ENCODE measurements around the gene LRRC40. TPM values are rescaled to one million over a fixed set of nuclear protein-coding genes. Genes with fewer than 3 reads are reported as not detected.
"Not testable (repeated sequence)": the region's sequence is repeated elsewhere in the genome, so short reads cannot be mapped to it uniquely, and the experiment has no call there.

Gene LRRC40
- total RNA-seq, 4 donors from 2014 or later, result 11.5 to 15.4 (median 14.6) TPM

DNA sequence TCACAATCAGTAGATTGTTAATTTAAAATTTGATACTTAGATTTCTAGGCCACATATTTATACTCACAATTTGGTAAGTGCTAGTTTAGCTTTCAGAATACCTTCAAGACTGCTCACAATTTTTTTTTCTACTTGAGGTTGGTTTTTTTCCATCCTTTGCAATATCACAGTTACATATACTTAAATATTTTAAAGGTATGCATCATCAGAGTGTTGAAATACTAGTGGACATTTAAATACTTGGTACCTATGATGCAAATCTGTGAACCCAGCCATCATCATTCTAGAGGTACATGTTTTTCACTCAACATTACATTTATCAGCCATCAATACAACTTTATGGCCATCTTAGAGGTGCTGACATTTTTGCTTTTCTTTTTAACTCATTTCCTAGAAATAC lies 6.2 kb upstream of the LRRC40 start:
- H3K27me3 ChIP-seq, result no peaks in the 10 kb centered on the region
- no peaks in the 10 kb centered on the region for H3K9me3 ChIP-seq
- TF ChIP-seq POLR2A (IDR thresholded peaks at IDR 0.05; ENCODE audit: low read depth), result no peak
- TF ChIP-seq EP300 (IDR thresholded peaks at IDR 0.05), result no peak
- TF ChIP-seq POLR2AphosphoS5 (IDR thresholded peaks at IDR 0.05), result no peak
- no peak for TF ChIP-seq CTCF (IDR thresholded peaks at IDR 0.05)
- no peak overlapping the region for H3K27ac ChIP-seq (replicated peaks in 1 of 4)
- intact Hi-C loops (cut with DNase I), result no loop called here
- peaks cover 32 to 71% (median 70%) of the 10 kb centered on the region in 4 donors for H3K4me1 ChIP-seq
- no peak overlapping the region for H3K4me3 ChIP-seq
- DNase-seq (ENCODE audit: extremely low spot score), result no peak
- peaks cover 0 to 30% (median 17%) of the 10 kb centered on the region in 4 donors for H3K36me3 ChIP-seq

DNA sequence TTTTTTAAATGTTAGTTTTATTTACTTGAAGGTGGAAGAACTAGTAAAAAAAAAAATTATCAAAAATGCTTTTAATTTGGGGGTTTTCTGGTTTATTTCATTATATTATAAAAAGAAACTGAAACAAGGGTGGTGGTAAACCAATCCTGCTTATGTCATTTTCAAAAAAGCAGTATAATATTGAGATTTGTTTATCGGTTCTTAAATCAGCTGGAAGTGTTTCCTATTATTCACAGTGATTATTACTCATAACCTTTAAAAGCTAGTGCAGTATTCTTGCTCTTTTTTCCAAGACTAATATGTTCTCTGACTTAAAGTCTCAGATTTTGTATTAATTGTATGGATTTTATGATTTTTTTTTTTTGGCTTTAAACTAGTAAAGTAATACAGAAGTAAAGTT lies 5.4 kb upstream of the LRRC40 start:
- Histone ChIP-seq H3K9me3 (no peaks in the 10 kb centered on the region), H3K4me1 (peaks cover 36 to 76% (median 75%) of the 10 kb centered on the region in 4 donors), H3K27me3 (no peaks in the 10 kb centered on the region), H3K36me3 (peaks cover 0 to 23% (median 17%) of the 10 kb centered on the region in 4 donors), H3K27ac (replicated peaks in 1 of 4) (no peak overlapping the region), H3K4me3 (no peak overlapping the region)
- intact Hi-C loops (cut with DNase I), result no loop called here
- no peak for TF ChIP-seq POLR2A (IDR thresholded peaks at IDR 0.05; ENCODE audit: low read depth)
- TF ChIP-seq CTCF (IDR thresholded peaks at IDR 0.05), result no peak
- no peak for TF ChIP-seq POLR2AphosphoS5 (IDR thresholded peaks at IDR 0.05)
- no peak for TF ChIP-seq EP300 (IDR thresholded peaks at IDR 0.05)
- DNase-seq (ENCODE audit: extremely low spot score), result no peak
- WGBS, result 79% methylated on average over 1 of the region's 1 CpG

- no peak overlapping the region for H3K4me3 ChIP-seq
- H3K36me3 ChIP-seq, result peaks cover 0 to 19% (median 10%) of the 10 kb centered on the region in 4 donors
- intact Hi-C loops (cut with DNase I), result no loop called here
- no peak overlapping the region for H3K27ac ChIP-seq (replicated peaks in 1 of 4)
- no peak for DNase-seq (ENCODE audit: extremely low spot score)
- TF ChIP-seq EP300 (IDR thresholded peaks at IDR 0.05), result no peak
- no peak for TF ChIP-seq POLR2AphosphoS5 (IDR thresholded peaks at IDR 0.05)
- no peak for TF ChIP-seq POLR2A (IDR thresholded peaks at IDR 0.05; ENCODE audit: low read depth)
- TF ChIP-seq CTCF (IDR thresholded peaks at IDR 0.05), result no peak
- peaks cover 51 to 86% (median 82%) of the 10 kb centered on the region in 4 donors for H3K4me1 ChIP-seq
- H3K9me3 ChIP-seq, result no peaks in the 10 kb centered on the region
- no peaks in the 10 kb centered on the region for H3K27me3 ChIP-seq
- WGBS, result 97% methylated on average over 7 of the region's 7 CpGs
These were observed 2.9 kb upstream of the LRRC40 start for GRCh38 chr1:70208292-70208691.

DNA sequence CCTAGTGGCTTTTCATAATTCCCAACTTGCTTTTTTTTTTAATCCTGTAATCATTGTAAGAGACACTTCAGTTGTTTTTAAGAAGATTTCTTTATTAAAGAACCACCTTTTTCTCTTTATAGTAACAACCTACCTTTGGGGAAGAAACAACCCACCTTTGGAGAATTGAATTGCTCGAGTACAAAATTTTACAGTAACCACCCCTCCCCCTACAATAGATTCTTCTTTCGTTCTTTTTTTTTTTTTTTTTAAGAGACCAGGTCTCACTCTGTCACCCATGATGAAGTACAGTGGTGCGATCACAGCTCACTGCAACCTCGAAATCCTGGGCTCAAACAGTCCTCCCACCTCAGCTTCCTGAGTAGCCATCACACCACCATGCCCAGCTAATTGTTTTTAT lies 2.1 kb upstream of the LRRC40 start:
- DNase-seq (ENCODE audit: extremely low spot score), result no peak
- intact Hi-C loops (cut with DNase I), result no loop called here
- TF ChIP-seq CTCF (IDR thresholded peaks at IDR 0.05) (no peak), POLR2A (IDR thresholded peaks at IDR 0.05; ENCODE audit: low read depth) (no peak), POLR2AphosphoS5 (IDR thresholded peaks at IDR 0.05) (no peak), EP300 (IDR thresholded peaks at IDR 0.05) (no peak)
- peak overlapping the region in 1 of 4 donors; percentile 81 for H3K4me3 ChIP-seq
- no peaks in the 10 kb centered on the region for H3K9me3 ChIP-seq
- 87% methylated on average over 4 of the region's 4 CpGs for WGBS
- peaks cover 0 to 15% (median 8%) of the 10 kb centered on the region in 4 donors for H3K36me3 ChIP-seq
- H3K27ac ChIP-seq (replicated peaks in 1 of 4), result no peak overlapping the region
- no peaks in the 10 kb centered on the region for H3K27me3 ChIP-seq
- H3K4me1 ChIP-seq, result peaks cover 51 to 88% (median 84%) of the 10 kb centered on the region in 4 donors

GRCh38 chr1:70206833-70207232 lies 1.5 kb upstream of the LRRC40 start:
- H3K27ac ChIP-seq (replicated peaks in 1 of 4), result peak overlapping the region in 3 of 4 donors; percentile 89 to 94 (median 91)

More at GRCh38 chr1:70206833-70207232, 1.5 kb upstream of the LRRC40 start:
- intact Hi-C loops (cut with DNase I); DNase-seq (ENCODE audit: extremely low spot score); H3K9me3 ChIP-seq; H3K27me3 ChIP-seq: not testable (repeated sequence)
- peaks cover 51 to 88% (median 81%) of the 10 kb centered on the region in 4 donors for H3K4me1 ChIP-seq
- H3K4me3 ChIP-seq, result peak overlapping the region; percentile 66 to 81 (median 76)
- peaks cover 0 to 13% (median 7%) of the 10 kb centered on the region in 4 donors for H3K36me3 ChIP-seq
- WGBS, result 86% methylated on average over 17 of the region's 17 CpGs

All from esophagus muscularis mucosa (tissue), 4 donors.